Smooth muscle cell (in vitro differentiated cells): Measurements from ENCODE around the gene ASXL1. TPM values are rescaled to one million over a fixed set of nuclear protein-coding genes. Genes with fewer than 3 reads are reported as not detected.
A peak's percentile ranks its signal among the peaks of the same experiment; 100 is the strongest.

Source experiments
- DNase-seq: peaks from one replicate; lab custom pipeline; 2025; ENCODE audit not compliant: unreplicated experiment; lab: John Stamatoyannopoulos, UW
- H2AFZ ChIP-seq: fragments of 200-600 bp; sonication (generic); 2 replicates; pipeline ENCODE4 v1.6.0; 2016; ENCODE audit warnings: antibody characterized with exemption, low read depth, mild to moderate bottlenecking
- H3F3A ChIP-seq: fragments of 200-600 bp; sonication (generic); 2 replicates; pipeline ENCODE4 v1.6.0; 2017; ENCODE audit warnings: antibody characterized with exemption, low read depth
- H3K27ac ChIP-seq: fragments of 200-600 bp; sonication (generic); 2 replicates; pipeline ENCODE4 v1.5.1; 2016; ENCODE audit warnings: low read depth, mild to moderate bottlenecking
- H3K27me3 ChIP-seq: fragments of 200-600 bp; sonication (generic); 2 replicates; pipeline ENCODE4 v1.6.1; 2016; ENCODE audit warnings: low read depth, mild to moderate bottlenecking
- H3K36me3 ChIP-seq: fragments of 200-600 bp; sonication (generic); 2 replicates; pipeline ENCODE4 v1.5.1; 2016; ENCODE audit warnings: low read depth
- H3K4me1 ChIP-seq: fragments of 200-600 bp; sonication (generic); 2 replicates; pipeline ENCODE4 v1.5.1; 2016; ENCODE audit warnings: low read depth
- H3K4me2 ChIP-seq: fragments of 200-600 bp; sonication (generic); 2 replicates; pipeline ENCODE4 v1.6.0; 2016; ENCODE audit warnings: mild to moderate bottlenecking
- H3K4me3 ChIP-seq: fragments of 200-600 bp; sonication (generic); 2 replicates; pipeline ENCODE4 v1.5.1; 2016; ENCODE audit warnings: mild to moderate bottlenecking
- H3K79me2 ChIP-seq: fragments of 200-600 bp; sonication (generic); 2 replicates; pipeline ENCODE4 v1.6.0; 2016; ENCODE audit warnings: low read depth, mild to moderate bottlenecking
- H3K9ac ChIP-seq: fragments of 200-600 bp; sonication (generic); 2 replicates; pipeline ENCODE4 v1.6.0; 2016; ENCODE audit warnings: low read depth
- H3K9me3 ChIP-seq: fragments of 200-600 bp; sonication (generic); replicated peaks from 2 replicates; pipeline ENCODE4 v1.5.1; 2016; ENCODE audit warnings: low read depth
- H4K20me1 ChIP-seq: fragments of 200-600 bp; sonication (generic); 2 replicates; pipeline ENCODE4 v1.6.0; 2016; ENCODE audit warnings: low read depth
- WGBS: methylation state at CpG from one replicate; pipeline ENCODE4 v1.1.7; 2016; ENCODE audit warnings: low lambda C conversion rate; 5-methylcytosine and 5-hydroxymethylcytosine counted together
- polyA plus RNA-seq: library from polyadenylated mRNA; unstranded; fragments of >200 nt; fragmentation: Nextera tagmentation; extraction: Ambion mirVana; gene quantifications from 2 replicates; pipeline ENCODE4 v1.2.1, GENCODE V29; 2016
- total RNA-seq: library from RNA; depleted of rRNA; stranded (reverse); fragments of >200 nt; gene quantifications from 2 replicates; pipeline ENCODE4 v1.2.3, GENCODE V29; 2014
- TF ChIP-seq, protein P1 (sequence below): fragments of 200-600 bp; sonication (generic); IDR thresholded peaks from 2 replicates; pipeline ENCODE4 v1.5.1; 2017; ENCODE audit warnings: borderline replicate concordance, mild to moderate bottlenecking, antibody characterized with exemption; ENCODE audit not compliant: insufficient read depth, poor library complexity, severe bottlenecking

The ASXL1 gene
- total and polyA plus RNA-seq, 2 experiments from 2014 or later: 46.5 to 62.1 TPM

GRCh38 chr20:32477594-32478512, 119.7 kb downstream of the ASXL1 start:
- H2AFZ ChIP-seq: no peak overlapping the region
- WGBS: 82% methylated on average over 11 of the region's 11 CpGs
- peaks cover 93% of the 10 kb centered on the region for H4K20me1 ChIP-seq
- H3K27me3 ChIP-seq: no peaks in the 10 kb centered on the region
- peaks cover 60% of the 10 kb centered on the region for H3K4me1 ChIP-seq
- peak overlapping the region; percentile 98 for H3K27ac ChIP-seq
- no peak overlapping the region for H3K4me3 ChIP-seq
- H3K9ac ChIP-seq: no peak overlapping the region
- no peak for DNase-seq
- no peaks in the 10 kb centered on the region for H3K9me3 ChIP-seq
- H3K79me2 ChIP-seq: peaks cover 93% of the 10 kb centered on the region
- no peak overlapping the region for H3K4me2 ChIP-seq
- H3F3A ChIP-seq: peaks cover 32% of the 10 kb centered on the region
- TF ChIP-seq, protein P1, sequence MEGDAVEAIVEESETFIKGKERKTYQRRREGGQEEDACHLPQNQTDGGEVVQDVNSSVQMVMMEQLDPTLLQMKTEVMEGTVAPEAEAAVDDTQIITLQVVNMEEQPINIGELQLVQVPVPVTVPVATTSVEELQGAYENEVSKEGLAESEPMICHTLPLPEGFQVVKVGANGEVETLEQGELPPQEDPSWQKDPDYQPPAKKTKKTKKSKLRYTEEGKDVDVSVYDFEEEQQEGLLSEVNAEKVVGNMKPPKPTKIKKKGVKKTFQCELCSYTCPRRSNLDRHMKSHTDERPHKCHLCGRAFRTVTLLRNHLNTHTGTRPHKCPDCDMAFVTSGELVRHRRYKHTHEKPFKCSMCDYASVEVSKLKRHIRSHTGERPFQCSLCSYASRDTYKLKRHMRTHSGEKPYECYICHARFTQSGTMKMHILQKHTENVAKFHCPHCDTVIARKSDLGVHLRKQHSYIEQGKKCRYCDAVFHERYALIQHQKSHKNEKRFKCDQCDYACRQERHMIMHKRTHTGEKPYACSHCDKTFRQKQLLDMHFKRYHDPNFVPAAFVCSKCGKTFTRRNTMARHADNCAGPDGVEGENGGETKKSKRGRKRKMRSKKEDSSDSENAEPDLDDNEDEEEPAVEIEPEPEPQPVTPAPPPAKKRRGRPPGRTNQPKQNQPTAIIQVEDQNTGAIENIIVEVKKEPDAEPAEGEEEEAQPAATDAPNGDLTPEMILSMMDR: no peak
- no peaks in the 10 kb centered on the region for H3K36me3 ChIP-seq

GRCh38 chr20:32478576-32478975, 120.4 kb downstream of the ASXL1 start:
- no peaks in the 10 kb centered on the region for H3K36me3 ChIP-seq
- H3K9me3 ChIP-seq: no peaks in the 10 kb centered on the region
- no peak overlapping the region for H2AFZ ChIP-seq
- peaks cover 91% of the 10 kb centered on the region for H4K20me1 ChIP-seq
- no peaks in the 10 kb centered on the region for H3K27me3 ChIP-seq
- 93% methylated on average over 7 of the region's 7 CpGs for WGBS
- H3F3A ChIP-seq: peaks cover 32% of the 10 kb centered on the region
- no peak for DNase-seq
- TF ChIP-seq, protein P1: no peak
- no peak overlapping the region for H3K4me2 ChIP-seq
- H3K4me3 ChIP-seq: no peak overlapping the region
- H3K9ac ChIP-seq: no peak overlapping the region
- H3K79me2 ChIP-seq: peaks cover 89% of the 10 kb centered on the region
- H3K27ac ChIP-seq: no peak overlapping the region
- H3K4me1 ChIP-seq: peaks cover 52% of the 10 kb centered on the region

DNA sequence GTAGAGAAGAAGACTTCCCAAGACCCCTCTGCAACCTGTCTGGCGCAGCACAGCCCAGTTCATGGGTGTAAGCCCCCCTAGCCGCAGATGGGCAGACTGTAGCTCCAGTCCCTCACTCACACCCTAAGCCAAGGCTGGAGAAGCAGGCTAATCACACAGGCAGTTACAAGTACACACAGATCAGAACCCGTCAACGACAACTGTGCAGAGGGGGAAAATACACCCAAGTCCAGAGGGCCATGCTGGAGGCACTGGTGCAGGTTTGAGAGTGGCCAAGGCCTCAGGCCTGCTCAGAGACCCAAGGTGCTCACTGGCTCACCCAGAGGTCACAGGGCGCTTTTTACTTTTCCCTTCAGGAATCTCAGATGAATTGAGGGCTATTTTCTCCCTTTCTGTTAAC, 120.9 kb downstream of the ASXL1 start:
- no peak overlapping the region for H3K4me2 ChIP-seq
- H2AFZ ChIP-seq: no peak overlapping the region
- peaks cover 87% of the 10 kb centered on the region for H4K20me1 ChIP-seq
- TF ChIP-seq, protein P1: no peak
- DNase-seq: no peak
- peaks cover 48% of the 10 kb centered on the region for H3K4me1 ChIP-seq
- peaks cover 85% of the 10 kb centered on the region for H3K79me2 ChIP-seq
- no peak overlapping the region for H3K27ac ChIP-seq
- 89% methylated on average over 5 of the region's 5 CpGs for WGBS
- no peak overlapping the region for H3K9ac ChIP-seq
- H3K36me3 ChIP-seq: no peaks in the 10 kb centered on the region
- no peak overlapping the region for H3K4me3 ChIP-seq
- peaks cover 32% of the 10 kb centered on the region for H3F3A ChIP-seq
- H3K9me3 ChIP-seq: no peaks in the 10 kb centered on the region
- no peaks in the 10 kb centered on the region for H3K27me3 ChIP-seq
